GM21737 (cell line): ENCODE measurements around the gene ZNF892.
"Not testable (repeated sequence)": the region's sequence is repeated elsewhere in the genome, so short reads cannot be mapped to it uniquely, and the experiment has no call there.

ENCODE experiments used
- ATAC-seq: cut with Tn5 transposase; IDR thresholded peaks from one replicate; pipeline ENCODE4 v1.9.1; 2021; ENCODE audit warnings: mild to moderate bottlenecking, moderate library complexity; ENCODE audit not compliant: unreplicated experiment

The ZNF892 gene

DNA sequence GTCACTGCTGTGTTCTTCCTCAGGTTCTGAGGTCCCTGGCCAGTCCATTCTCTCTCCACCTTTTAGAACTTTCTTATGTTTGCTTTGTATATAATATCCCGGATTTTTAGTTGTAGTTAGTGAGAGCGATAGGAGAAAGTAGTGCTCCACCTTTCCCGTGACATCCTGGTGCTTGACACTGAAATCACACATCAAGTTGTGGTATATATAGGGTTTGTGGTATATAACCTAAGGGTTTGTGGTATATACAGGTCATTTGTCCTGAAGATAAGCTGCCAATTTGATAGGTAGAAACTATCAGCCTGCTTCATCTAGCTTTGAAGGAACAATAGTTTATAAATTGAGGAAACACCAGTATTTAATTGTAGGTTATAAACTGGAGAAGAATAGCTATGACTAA, 13.1 kb downstream of the ZNF892 start:
- ATAC-seq = no peak

DNA sequence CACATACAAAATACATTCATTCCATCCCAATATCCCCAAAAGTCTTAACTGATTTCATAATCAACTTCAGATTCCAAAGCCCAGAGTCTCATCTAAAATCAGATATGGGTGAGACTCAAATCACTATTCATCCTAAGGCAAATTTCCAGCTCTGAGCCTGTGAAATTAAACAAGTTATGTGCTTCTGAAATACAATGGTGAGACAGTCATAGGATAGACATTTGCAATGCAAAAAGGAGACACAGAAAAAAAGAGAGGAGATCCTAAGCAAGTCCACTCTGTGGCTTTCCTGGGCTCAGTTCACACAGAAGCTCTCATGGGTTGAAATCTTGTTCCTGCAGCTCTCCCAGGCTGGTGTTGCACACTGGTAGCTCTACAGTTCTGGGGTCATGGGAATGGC, 18.3 kb downstream of the ZNF892 start:
- ATAC-seq = no peak

DNA sequence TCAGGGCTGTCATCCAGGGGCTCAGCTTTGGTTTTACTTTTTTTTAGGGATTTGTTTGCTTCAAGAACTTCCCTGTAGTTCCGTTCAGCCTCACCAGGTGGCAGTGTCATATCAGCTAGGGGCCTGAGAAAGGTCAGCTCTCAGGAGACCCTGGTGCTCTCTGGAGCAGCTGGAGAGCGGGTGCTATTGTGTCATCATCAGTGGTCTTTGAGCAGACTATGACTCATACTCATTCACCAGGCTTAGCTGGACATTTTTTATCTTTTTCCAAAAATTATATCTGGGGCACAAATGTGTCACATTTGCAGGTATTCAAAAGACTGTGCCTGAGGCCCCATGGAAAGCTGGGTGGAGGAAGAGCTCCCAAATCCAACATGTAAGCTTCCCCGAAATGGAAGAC, 24.4 kb downstream of the ZNF892 start:
- no peak for ATAC-seq

DNA sequence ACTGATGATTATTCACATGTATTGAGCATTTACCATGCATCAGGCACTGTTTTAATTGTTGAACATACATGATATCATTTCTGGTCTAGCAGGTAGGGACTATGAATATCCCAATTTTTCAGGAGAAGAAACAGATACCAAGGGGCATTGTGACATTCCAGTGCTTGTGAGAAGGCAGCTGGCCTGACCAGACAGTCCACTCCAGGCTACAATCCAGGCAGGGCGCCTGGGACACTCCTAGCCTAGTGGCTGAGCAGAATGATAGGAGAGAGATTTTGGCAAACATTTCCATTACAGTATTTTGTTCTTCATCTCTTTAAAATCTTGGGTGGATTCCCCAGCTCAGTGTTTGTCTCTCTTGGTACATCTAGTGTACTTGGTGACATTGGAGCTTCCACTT, 24.9 kb downstream of the ZNF892 start:
- ATAC-seq = no peak

DNA sequence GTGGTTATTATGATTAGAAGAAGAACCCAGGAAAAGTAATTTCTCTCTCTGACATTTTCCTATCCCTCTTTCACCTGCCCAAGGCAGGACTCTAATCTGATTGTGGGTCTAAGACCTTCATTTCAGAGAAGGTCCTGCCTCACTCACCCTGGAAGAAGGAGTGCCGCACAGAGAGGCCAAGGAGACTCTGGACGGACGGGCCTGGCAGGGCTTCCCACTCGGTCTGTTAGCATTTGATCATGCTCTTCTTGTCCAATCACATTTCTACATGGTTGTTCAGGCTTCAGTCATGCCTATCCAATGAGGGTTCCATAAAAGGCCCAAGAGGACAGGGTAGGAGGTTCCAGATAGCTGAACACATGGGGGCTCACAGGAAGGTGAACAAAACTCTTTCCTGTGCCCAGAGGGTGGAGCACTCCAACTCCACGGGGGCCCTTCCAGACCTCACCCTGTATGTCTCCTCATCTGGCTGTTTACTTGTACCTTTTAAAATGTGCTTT, 27.0 kb downstream of the ZNF892 start:
- no peak for ATAC-seq

DNA sequence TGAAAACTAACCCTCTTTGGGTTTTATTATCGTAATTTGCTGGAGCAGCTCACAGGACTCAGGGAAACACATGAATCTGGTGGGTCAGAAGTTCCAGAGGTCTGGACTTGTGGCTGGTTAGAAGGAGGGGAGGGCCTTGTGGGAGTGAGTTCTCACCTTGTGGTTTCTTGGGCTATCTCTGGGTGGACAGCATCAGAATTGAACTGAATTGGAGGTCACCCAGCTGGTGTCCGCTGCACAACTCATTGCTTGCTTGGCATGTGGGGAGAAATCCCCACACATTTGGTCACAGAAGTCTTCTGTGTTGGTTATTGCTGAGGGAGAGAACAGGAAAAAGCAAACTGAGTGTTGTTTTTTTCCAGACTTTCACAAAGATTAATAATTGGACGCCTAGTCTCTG, 27.5 kb downstream of the ZNF892 start:
- ATAC-seq = no peak

DNA sequence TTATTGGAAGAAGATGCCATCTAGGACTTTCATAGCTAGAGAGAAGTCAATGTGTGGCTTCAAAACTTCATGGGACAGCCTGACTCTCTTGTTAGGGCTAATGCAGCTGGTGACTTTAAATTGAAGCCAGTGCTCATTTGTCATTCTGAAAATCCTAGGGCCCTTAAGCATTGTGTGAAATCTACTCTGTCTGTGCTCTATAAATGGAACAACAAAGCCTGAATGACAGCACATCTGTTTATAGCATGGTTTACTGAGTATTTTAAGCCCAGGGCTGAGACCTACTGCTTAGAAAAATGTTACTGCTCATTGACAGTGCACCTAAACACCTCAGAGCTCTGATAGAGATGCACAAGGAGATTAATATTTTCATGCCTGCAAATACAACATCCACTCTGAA, 30.8 kb downstream of the ZNF892 start:
- no peak for ATAC-seq

DNA sequence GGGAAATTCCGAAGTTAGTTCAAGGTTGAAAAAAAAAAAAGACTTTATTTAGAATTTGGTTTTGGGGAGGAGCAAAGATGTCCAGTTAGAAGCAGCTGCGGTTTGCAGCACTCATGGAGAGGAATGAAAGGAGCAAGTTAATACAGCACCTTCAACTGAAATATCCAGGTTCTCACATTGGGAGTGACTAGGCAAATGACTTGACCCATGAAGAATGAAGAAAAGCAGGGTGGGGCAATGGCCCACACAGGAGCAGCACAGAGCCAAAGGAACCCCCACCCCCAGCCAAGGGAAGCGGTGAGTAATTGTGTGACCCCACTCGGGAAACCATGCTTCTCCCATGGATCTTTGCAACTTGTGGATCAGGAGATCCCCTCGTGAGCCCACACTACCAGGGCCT, 32.8 kb downstream of the ZNF892 start:
- no peak for ATAC-seq

DNA sequence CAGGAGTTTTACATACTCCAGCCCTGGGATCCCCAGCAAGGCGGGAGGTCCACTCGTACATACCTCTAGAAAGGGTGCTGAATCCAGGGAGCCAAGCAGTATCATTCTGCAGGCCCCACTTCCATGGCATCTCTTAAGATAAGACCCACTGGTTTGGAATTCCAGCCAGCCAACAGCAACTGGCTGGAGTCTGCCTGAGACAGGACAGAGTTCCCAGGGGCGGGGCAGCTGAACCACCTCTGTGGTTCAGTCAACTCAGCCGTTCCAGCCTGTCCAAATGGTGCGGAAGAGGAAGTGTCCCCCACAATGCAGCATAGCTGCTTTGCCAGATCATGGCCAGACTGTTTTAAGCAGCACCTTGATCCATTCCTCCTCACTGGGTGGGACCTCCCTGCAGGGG, 33.2 kb downstream of the ZNF892 start:
- ATAC-seq = no peak

DNA sequence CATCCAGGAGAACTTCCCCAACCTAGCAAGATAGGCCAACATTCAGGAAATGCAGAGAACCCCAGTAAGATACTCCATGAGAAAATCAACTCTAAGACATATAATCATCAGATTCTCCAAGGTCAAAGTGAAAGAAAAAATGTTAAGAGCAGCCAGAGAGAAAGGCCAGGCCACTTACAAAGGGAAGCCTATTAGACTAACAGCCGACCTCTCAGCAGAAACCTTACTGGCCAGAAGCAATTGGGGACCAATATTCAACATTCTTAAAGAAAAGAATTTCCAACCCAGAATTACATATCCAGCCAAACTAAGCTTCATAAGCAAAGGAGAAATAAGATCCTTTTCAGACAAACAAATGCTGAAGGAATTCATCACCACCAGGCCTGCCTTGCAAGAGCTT, 34.8 kb downstream of the ZNF892 start:
- ATAC-seq = not testable (repeated sequence)
